Endothelial cell (in vitro differentiated cells): ENCODE results near the gene CTXND1. TPM values are rescaled to one million over a fixed set of nuclear protein-coding genes. Genes with fewer than 3 reads are reported as not detected.
"Not testable (repeated sequence)": the region's sequence is repeated elsewhere in the genome, so short reads cannot be mapped to it uniquely, and the experiment has no call there.

Source experiments
- DNase-seq: peaks from one replicate; pipeline ENCODE4 v3.0.0; 2021; ENCODE audit warnings: low spot score
- H3K27ac Mint-ChIP-seq: one replicate; pipeline ENCODE4 v1.8.0; 2021; ENCODE audit warnings: mixed read lengths, inconsistent platforms; ENCODE audit not compliant: unreplicated experiment
- H3K27me3 Mint-ChIP-seq: one replicate; pipeline ENCODE4 v1.8.0; 2021; ENCODE audit warnings: mild to moderate bottlenecking, moderate library complexity, mixed read lengths, inconsistent platforms; ENCODE audit not compliant: unreplicated experiment
- H3K36me3 Mint-ChIP-seq: one replicate; pipeline ENCODE4 v1.8.0; 2021; ENCODE audit warnings: mild to moderate bottlenecking, low read depth, mixed read lengths, inconsistent platforms; ENCODE audit not compliant: unreplicated experiment
- H3K4me1 Mint-ChIP-seq: one replicate; pipeline ENCODE4 v1.8.0; 2021; ENCODE audit warnings: mild to moderate bottlenecking, mixed read lengths, inconsistent platforms; ENCODE audit not compliant: unreplicated experiment
- H3K4me3 Mint-ChIP-seq: one replicate; pipeline ENCODE4 v1.8.0; 2021; ENCODE audit warnings: mild to moderate bottlenecking, mixed read lengths, inconsistent platforms; ENCODE audit not compliant: unreplicated experiment
- H3K9me3 Mint-ChIP-seq: one replicate; pipeline ENCODE4 v1.8.0; 2021; ENCODE audit warnings: mixed read lengths, inconsistent platforms; ENCODE audit not compliant: unreplicated experiment
- long read RNA-seq: library from polyadenylated mRNA; unstranded; transcript quantifications from one replicate; pipeline ENCODE4 v2.0.0, GENCODE V29; 2020; ENCODE audit not compliant: unreplicated experiment
- total RNA-seq: library from RNA; stranded (reverse); fragmentation: NEBNext Ultra II Directional; extraction: Animal tissue kit (Norgen Biotek cat#: 25700); gene quantifications from one replicate; pipeline ENCODE4 v1.2.1, GENCODE V29; 2021; ENCODE audit not compliant: unreplicated experiment
- TF ChIP-seq, protein P1 (sequence below): fragments of 200-600 bp; sonication (generic); IDR thresholded peaks from one replicate; pipeline ENCODE4 v1.5.0; 2021; ENCODE audit warnings: antibody characterized with exemption; ENCODE audit not compliant: unreplicated experiment

CTXND1 gene
- 0.03 TPM for total RNA-seq
- long read RNA-seq, result 0 reads

DNA sequence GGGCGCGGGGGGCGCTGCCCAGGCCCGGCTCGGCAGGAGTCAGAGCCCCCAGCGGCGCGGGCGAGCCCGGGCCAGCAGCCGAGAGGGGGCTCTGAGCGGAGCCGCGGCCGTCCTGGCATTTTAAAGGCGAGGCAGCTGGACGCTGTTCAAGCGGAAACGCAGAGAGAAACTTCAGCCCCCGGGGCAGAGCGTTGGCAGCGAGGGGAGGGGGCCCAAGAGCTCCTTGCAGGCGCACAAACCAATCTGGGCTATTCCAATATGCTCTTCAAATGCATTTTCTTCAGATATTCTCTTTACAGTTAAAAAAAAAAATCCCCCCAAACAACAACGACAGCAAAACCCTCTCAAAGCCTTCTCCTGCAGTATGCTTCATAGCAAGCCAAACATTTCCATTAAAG, at the start of gene CTXND1:
CTXND1 (minus strand) TSS at position 93 of the 398 bp plus-strand sequence. CDS start 50,264 bp downstream, outside the sequence.
- Mint-ChIP-seq H3K4me1 (no peaks in the 10 kb centered on the region), H3K9me3 (no peaks in the 10 kb centered on the region), H3K36me3 (no peaks in the 10 kb centered on the region), H3K27me3 (peaks cover 8% of the 10 kb centered on the region), H3K4me3 (peak within 1 kb of the TSS; percentile 82), H3K27ac (no peak within 1 kb of the TSS)
- TF ChIP-seq, protein P1, sequence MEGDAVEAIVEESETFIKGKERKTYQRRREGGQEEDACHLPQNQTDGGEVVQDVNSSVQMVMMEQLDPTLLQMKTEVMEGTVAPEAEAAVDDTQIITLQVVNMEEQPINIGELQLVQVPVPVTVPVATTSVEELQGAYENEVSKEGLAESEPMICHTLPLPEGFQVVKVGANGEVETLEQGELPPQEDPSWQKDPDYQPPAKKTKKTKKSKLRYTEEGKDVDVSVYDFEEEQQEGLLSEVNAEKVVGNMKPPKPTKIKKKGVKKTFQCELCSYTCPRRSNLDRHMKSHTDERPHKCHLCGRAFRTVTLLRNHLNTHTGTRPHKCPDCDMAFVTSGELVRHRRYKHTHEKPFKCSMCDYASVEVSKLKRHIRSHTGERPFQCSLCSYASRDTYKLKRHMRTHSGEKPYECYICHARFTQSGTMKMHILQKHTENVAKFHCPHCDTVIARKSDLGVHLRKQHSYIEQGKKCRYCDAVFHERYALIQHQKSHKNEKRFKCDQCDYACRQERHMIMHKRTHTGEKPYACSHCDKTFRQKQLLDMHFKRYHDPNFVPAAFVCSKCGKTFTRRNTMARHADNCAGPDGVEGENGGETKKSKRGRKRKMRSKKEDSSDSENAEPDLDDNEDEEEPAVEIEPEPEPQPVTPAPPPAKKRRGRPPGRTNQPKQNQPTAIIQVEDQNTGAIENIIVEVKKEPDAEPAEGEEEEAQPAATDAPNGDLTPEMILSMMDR, result no peak
- peak; percentile 28 for DNase-seq

DNA sequence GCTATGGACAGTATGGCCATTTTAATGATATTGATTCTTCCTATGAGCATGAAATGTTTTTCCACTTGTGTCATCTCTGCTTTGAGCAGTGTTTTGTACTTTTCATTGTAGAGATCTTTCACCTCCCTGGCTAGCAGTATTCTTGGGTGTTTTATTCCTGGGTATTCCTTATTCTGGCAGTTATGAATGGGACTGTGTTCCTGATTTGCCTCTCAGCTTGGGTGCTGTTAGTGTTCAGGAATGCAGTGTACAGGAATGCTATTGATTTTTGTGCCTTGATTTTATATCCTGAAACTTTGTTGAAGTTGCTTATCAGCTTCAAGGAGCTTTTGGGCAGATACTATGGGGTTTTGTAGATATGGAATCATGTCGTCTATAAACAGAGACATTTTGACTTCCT, 49.5 kb upstream of the CTXND1 start:
- H3K36me3 Mint-ChIP-seq, result no peaks in the 10 kb centered on the region
- H3K27ac Mint-ChIP-seq, result no peak overlapping the region
- no peaks in the 10 kb centered on the region for H3K9me3 Mint-ChIP-seq
- no peaks in the 10 kb centered on the region for H3K4me1 Mint-ChIP-seq
- TF ChIP-seq, protein P1, result no peak
- H3K27me3 Mint-ChIP-seq, result no peaks in the 10 kb centered on the region
- no peak for DNase-seq
- H3K4me3 Mint-ChIP-seq, result no peak overlapping the region

DNA sequence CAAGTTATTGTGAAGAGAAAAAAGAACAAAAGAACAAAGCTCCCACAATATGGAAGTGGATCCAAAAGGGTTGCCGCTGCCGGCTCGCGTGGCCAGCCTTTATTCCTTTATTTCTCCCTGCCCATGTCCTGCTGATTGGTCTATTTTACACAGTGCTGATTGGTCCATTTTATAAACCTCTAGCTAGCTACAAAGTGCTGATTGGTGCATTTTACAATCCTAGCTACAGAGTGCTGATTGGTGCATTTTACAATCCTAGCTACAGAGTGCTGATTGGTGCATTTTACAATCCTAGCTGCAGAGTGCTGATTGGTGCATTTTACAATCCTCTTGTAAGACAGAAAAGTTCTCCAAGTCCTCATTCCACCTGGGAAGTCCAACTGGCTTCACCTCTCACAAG, 43.8 kb upstream of the CTXND1 start:
- H3K27me3 Mint-ChIP-seq, H3K36me3 Mint-ChIP-seq, H3K4me3 Mint-ChIP-seq, DNase-seq, H3K9me3 Mint-ChIP-seq, H3K27ac Mint-ChIP-seq, H3K4me1 Mint-ChIP-seq: not testable (repeated sequence)

DNA sequence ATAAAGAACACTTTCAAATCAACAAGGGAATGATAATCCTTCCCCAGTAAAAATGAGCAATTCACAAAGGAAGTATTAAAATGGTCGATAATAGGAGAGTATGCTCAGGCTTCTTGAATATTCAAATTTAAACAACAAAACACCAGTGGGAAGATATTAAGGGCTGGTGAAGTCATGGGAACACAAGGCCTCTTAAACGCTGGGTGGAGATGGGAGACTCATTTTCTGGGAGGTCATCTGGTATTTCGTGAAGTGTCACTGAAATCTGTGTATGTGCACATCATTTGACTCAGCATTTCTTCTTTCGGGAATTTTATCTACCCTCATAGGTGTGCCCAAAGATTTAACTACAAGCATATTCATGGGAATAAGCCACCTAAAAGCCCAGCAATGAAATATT, 40.1 kb upstream of the CTXND1 start:
- no peak for DNase-seq
- TF ChIP-seq, protein P1, result no peak
- Mint-ChIP-seq H3K4me3 (no peak overlapping the region), H3K9me3 (no peaks in the 10 kb centered on the region), H3K36me3 (no peaks in the 10 kb centered on the region), H3K4me1 (peaks cover 2% of the 10 kb centered on the region), H3K27me3 (no peaks in the 10 kb centered on the region), H3K27ac (no peak overlapping the region)

DNA sequence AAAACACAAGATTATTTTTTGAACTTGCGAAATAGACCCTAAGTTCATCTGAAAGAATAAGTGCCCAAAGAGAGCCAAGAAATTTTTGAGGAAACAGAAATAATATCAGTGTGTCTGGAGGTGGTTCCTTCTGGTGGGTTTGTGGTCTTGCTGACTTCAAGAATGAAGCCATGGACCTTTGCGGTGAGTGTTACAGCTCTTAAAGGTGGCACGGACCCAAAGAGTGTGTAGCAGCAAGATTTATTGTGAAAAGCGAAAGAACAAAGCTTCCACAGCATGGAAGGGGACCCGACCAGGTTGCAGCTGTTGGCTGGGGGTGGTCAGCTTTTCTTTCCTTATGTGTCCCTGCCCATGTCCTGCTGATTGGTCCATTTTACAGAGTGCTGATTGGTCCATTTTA, 38.9 kb upstream of the CTXND1 start:
- H3K9me3 Mint-ChIP-seq, H3K4me1 Mint-ChIP-seq: not testable (repeated sequence)

DNA sequence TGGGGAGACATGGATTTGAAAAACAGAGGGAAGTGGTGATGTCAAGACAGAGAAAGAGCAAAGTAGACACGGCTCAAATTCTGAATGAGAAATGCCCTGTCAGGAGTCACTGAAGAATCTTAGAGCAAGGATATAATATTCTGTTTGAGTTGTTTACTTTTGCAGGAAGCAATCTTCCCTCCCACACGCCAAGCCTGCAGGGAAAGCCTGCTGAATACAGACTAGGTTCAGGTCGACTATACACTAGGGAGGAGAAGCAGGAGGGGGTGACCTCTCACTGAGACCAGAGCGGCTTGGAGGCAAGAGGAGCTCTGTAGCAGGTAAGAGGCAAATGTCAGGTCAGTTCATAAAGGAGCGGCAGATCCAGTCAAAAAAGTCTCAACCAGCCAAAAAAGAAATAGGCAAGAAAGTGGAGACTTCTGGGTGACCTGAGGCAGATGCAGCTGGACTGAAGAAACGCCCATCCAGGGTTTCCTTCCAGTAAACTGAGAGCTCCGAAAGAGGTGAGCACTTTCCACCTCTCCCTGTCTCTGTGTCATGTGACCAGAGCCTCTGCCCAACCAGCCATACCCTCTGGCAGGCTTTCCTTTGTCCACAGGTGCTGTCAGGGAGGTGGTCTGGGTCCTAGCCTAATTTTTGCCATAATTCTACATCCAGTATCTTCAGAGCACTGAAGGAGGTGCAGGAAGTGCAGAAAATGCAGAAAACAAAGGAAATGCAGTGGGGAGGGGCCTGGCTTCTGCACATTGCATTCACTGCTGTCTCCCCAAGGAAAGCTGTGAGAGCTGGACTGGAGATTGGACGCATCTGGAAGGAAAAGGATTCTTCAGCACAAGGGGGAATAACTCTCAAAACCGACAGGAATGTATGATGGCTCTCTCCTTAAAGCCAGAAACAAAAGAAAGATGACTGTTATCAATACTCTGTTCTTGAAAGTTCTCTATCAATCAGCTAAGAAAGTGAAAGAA, 37.8 kb upstream of the CTXND1 start:
- Mint-ChIP-seq H3K36me3 (no peaks in the 10 kb centered on the region), H3K27ac (no peak overlapping the region), H3K9me3 (no peaks in the 10 kb centered on the region), H3K4me3 (no peak overlapping the region), H3K4me1 (peaks cover 6% of the 10 kb centered on the region), H3K27me3 (no peaks in the 10 kb centered on the region)
- TF ChIP-seq, protein P1, result no peak
- no peak for DNase-seq

More for the DNA sequence above, 38.9 kb upstream of the CTXND1 start:
- not testable (repeated sequence) for H3K4me3 Mint-ChIP-seq, H3K27me3 Mint-ChIP-seq, H3K27ac Mint-ChIP-seq, H3K36me3 Mint-ChIP-seq, DNase-seq
